ENCODE results near the gene GRID2. TPM values are rescaled to one million over a fixed set of nuclear protein-coding genes. Genes with fewer than 3 reads are reported as not detected.

GRID2 gene
- total and polyA plus RNA-seq, 2 of the 4 experiments (the other 2 are of a cell fraction) = under 0.01 TPM; not detected in 1

GRCh38 chr4:93645120-93645519 is 1341.4 kb downstream of the GRID2 start:
- H2AFZ ChIP-seq (replicated peaks; ENCODE audit: low read length, poor library complexity) = no peak overlapping the region
- no peaks in the 10 kb centered on the region for H3K9me1 ChIP-seq (ENCODE audit: insufficient read depth, low read length)
- POLR2A ChIA-PET (ENCODE audit: unreplicated experiment) = no interaction called here
- H3K18ac ChIP-seq (ENCODE audit: low read depth, low read length) = no peak overlapping the region
- in situ Hi-C loops (cut with MboI; ENCODE audit: low sequenced_read_pairs) (no loop called here), dilution Hi-C loops (cut with HindIII; ENCODE audit: low sequenced_read_pairs, unreplicated experiment) (no loop called here), intact Hi-C loops (cut with micrococcal nuclease) (no loop called here)
- H3K4me3 ChIP-seq (ENCODE audit: insufficient read depth, low read depth, low read length) = no peak overlapping the region
- H4K20me1 ChIP-seq (ENCODE audit: insufficient read depth, low read length) = no peaks in the 10 kb centered on the region
- no peak overlapping the region for H2AK5ac ChIP-seq (ENCODE audit: low read depth, low read length)
- H3K9me3 ChIP-seq (ENCODE audit: control insufficient read depth, insufficient read depth, low read length) = no peaks in the 10 kb centered on the region
- H3K27ac ChIP-seq (ENCODE audit: insufficient read depth, low read length) = no peak overlapping the region
- no peak overlapping the region for H2BK15ac ChIP-seq (ENCODE audit: low read depth, low read length)
- ATAC-seq (ENCODE audit: low read depth) = no peak
- no peaks in the 10 kb centered on the region for H3K79me1 ChIP-seq (ENCODE audit: low read depth in 1 of 2, low read length in 2 of 2)
- no peak overlapping the region for H4K5ac ChIP-seq (ENCODE audit: low read depth, low read length)
- no TSS peak for BruUV-seq (replicated peaks)
- H3K27me3 ChIP-seq (ENCODE audit: control insufficient read depth, insufficient read depth, low read length) = no peaks in the 10 kb centered on the region
- no peaks in the 10 kb centered on the region for H3K4me1 ChIP-seq (ENCODE audit: control insufficient read depth, insufficient read depth, low read length)
- H4K91ac ChIP-seq (ENCODE audit: insufficient read depth, low read depth, low read length) = no peak overlapping the region
- no peak overlapping the region for H3K56ac ChIP-seq (ENCODE audit: extremely low read depth, insufficient read depth, low read length)
- no peak overlapping the region for H4K8ac ChIP-seq (ENCODE audit: low read depth in 2 of 2, low read length in 2 of 2)
- no peak overlapping the region for H3K4me2 ChIP-seq (ENCODE audit: low read depth, low read length)
- H2AK9ac ChIP-seq (replicated peaks; ENCODE audit: low read depth, low read length, poor library complexity) = no peak overlapping the region
- H2BK120ac ChIP-seq (ENCODE audit: low read depth, low read length) = no peak overlapping the region
- no peak overlapping the region for H3K23ac ChIP-seq (ENCODE audit: low read depth, low read length)
- no peak overlapping the region for H3K14ac ChIP-seq (replicated peaks; ENCODE audit: low read depth, low read length)
- TF ChIP-seq RCOR1 (IDR thresholded peaks at IDR 0.05; ENCODE audit: insufficient replicate concordance, low read length) (no peak), POLR2A (IDR thresholded peaks at IDR 0.05; ENCODE audit: low read depth, low read length) (no peak), MXI1 (IDR thresholded peaks at IDR 0.05; ENCODE audit: borderline replicate concordance, low read depth, low read length) (no peak), MAZ (IDR thresholded peaks at IDR 0.05; ENCODE audit: borderline replicate concordance, low read depth, low read length) (no peak)
- no peak overlapping the region for H2BK5ac ChIP-seq (ENCODE audit: low read depth, low read length, poor library complexity, severe bottlenecking)
- 83% methylated on average over 2 of the region's 3 CpGs; no CpG with 5 or more reads in 1 of the 2 experiments for WGBS, 2 experiments (ENCODE audit: extremely low coverage in 2 of 2, insufficient read length in 1 of 2)
- H3K4ac ChIP-seq (ENCODE audit: low read depth, low read length) = no peak overlapping the region
- no peaks in the 10 kb centered on the region for H3K36me3 ChIP-seq (ENCODE audit: control insufficient read depth, insufficient read depth, low read length)
- CTCF ChIA-PET = no interaction called here
- DNase-seq = no peak
- no peak overlapping the region for H2BK20ac ChIP-seq (ENCODE audit: low read depth, low read length)
- no peak overlapping the region for H3K9ac ChIP-seq (ENCODE audit: low read depth, low read length)
